HEK293 (cell line): ENCODE results near the gene LRP1.
A peak's percentile ranks its signal among the peaks of the same experiment; 100 is the strongest.

Experiments
- CTCF ChIA-PET: fragments of 350-600 bp; formaldehyde crosslinking; extraction: SDS; loops from one replicate; lab custom pipeline; 2021; ENCODE audit warnings: antibody characterized with exemption; lab: Yijun Ruan, JAX
- POLR2A ChIA-PET: fragments of 300-600 bp; formaldehyde crosslinking; extraction: SDS; loops from one replicate; lab custom pipeline; 2020; ENCODE audit warnings: antibody characterized with exemption, inconsistent platforms; lab: Yijun Ruan, JAX
- H3K27ac ChIP-seq: fragments of 200-500 bp; sonication (Bioruptor generic); 2 replicates; pipeline ENCODE4 v1.5.1; 2014; ENCODE audit warnings: low read depth, low read length, control low read depth, inconsistent platforms; ENCODE audit errors: extremely low read depth
- H3K36me3 ChIP-seq, 2 experiments: fragments of 200-500 bp in 1 of 2; sonication (Bioruptor generic) in 1 of 2; 1 replicate in 1 of 2; 2 replicates in 1 of 2; pipeline ENCODE4 v1.5.1; 2014 to 2017; ENCODE audit warnings: inconsistent platforms in 2 of 2, low read length in 2 of 2; ENCODE audit not compliant: control insufficient read depth in 2 of 2, insufficient read depth in 1 of 2
- H3K4me1 ChIP-seq: fragments of 200-500 bp; sonication (Bioruptor generic); 2 replicates; pipeline ENCODE4 v1.5.1; 2014; ENCODE audit warnings: mild to moderate bottlenecking, low read length, inconsistent platforms; ENCODE audit not compliant: control insufficient read depth, insufficient read depth
- H3K4me3 ChIP-seq: 2 replicates; pipeline ENCODE4 v1.5.1; 2011; ENCODE audit warnings: low read depth, mild to moderate bottlenecking, control low read depth, low read length, moderate library complexity
- H3K9me3 ChIP-seq: fragments of 200-500 bp; sonication (Bioruptor generic); 2 replicates; pipeline ENCODE4 v1.5.1; 2014; ENCODE audit warnings: low read depth, low read length, inconsistent platforms; ENCODE audit not compliant: control insufficient read depth, insufficient read depth
- GFI1B ChIP-seq: fragments of 450-650 bp; formaldehyde crosslinking; IDR thresholded peaks from 2 replicates; pipeline ENCODE4 v1.5.1; 2016; ENCODE audit warnings: missing biosample characterization, missing genetic modification characterization
- GLIS2 ChIP-seq: fragments of 450-650 bp; formaldehyde crosslinking; IDR thresholded peaks from 2 replicates; pipeline ENCODE4 v1.5.1; 2016; ENCODE audit warnings: missing biosample characterization, missing genetic modification characterization
- KLF7 ChIP-seq: fragments of 450-650 bp; formaldehyde crosslinking; IDR thresholded peaks from 2 replicates; pipeline ENCODE4 v1.5.1; 2016; ENCODE audit warnings: missing biosample characterization, missing genetic modification characterization, borderline replicate concordance
- PRDM1 ChIP-seq: fragments of 450-650 bp; formaldehyde crosslinking; IDR thresholded peaks from 2 replicates; pipeline ENCODE4; 2016; ENCODE audit warnings: missing biosample characterization, missing genetic modification characterization
- SCRT1 ChIP-seq: fragments of 450-650 bp; formaldehyde crosslinking; IDR thresholded peaks from 2 replicates; pipeline ENCODE4 v1.5.1; 2016; ENCODE audit warnings: missing biosample characterization, missing genetic modification characterization, borderline replicate concordance
- ZNF10 ChIP-seq: fragments of 450-650 bp; formaldehyde crosslinking; IDR thresholded peaks from 2 replicates; pipeline ENCODE4 v1.5.1; 2017; ENCODE audit warnings: missing biosample characterization, missing genetic modification characterization
- ZNF121 ChIP-seq: fragments of 450-650 bp; formaldehyde crosslinking; IDR thresholded peaks from 2 replicates; pipeline ENCODE4 v1.5.1; 2016; ENCODE audit warnings: missing biosample characterization, missing genetic modification characterization
- ZNF138 ChIP-seq: fragments of 450-650 bp; formaldehyde crosslinking; IDR thresholded peaks from 2 replicates; pipeline ENCODE4 v1.5.1; 2016; ENCODE audit warnings: missing biosample characterization, missing genetic modification characterization, borderline replicate concordance
- ZNF157 ChIP-seq: fragments of 450-650 bp; formaldehyde crosslinking; IDR thresholded peaks from 2 replicates; pipeline ENCODE4 v1.5.1; 2016; ENCODE audit warnings: missing biosample characterization, missing genetic modification characterization
- ZNF239 ChIP-seq: fragments of 450-650 bp; formaldehyde crosslinking; IDR thresholded peaks from 2 replicates; pipeline ENCODE4 v1.5.1; 2016; ENCODE audit warnings: missing biosample characterization, missing genetic modification characterization
- ZNF24 ChIP-seq: fragments of 450-650 bp; formaldehyde crosslinking; IDR thresholded peaks from 2 replicates; pipeline ENCODE4 v1.5.1; 2016; ENCODE audit warnings: missing biosample characterization, missing genetic modification characterization
- ZNF248 ChIP-seq: fragments of 450-650 bp; formaldehyde crosslinking; IDR thresholded peaks from 2 replicates; pipeline ENCODE4 v1.5.1; 2017; ENCODE audit warnings: missing biosample characterization, missing genetic modification characterization
- ZNF391 ChIP-seq: fragments of 450-650 bp; formaldehyde crosslinking; IDR thresholded peaks from 2 replicates; pipeline ENCODE4 v1.5.1; 2016; ENCODE audit warnings: low read depth, missing biosample characterization, missing genetic modification characterization, borderline replicate concordance
- ZNF394 ChIP-seq: fragments of 450-650 bp; formaldehyde crosslinking; IDR thresholded peaks from 2 replicates; pipeline ENCODE4 v1.5.1; 2016; ENCODE audit warnings: missing biosample characterization, missing genetic modification characterization, mild to moderate bottlenecking, moderate library complexity, borderline replicate concordance
- ZNF600 ChIP-seq: fragments of 450-650 bp; formaldehyde crosslinking; IDR thresholded peaks from 2 replicates; pipeline ENCODE4 v1.5.1; 2016; ENCODE audit warnings: missing biosample characterization, missing genetic modification characterization
- ZNF623 ChIP-seq: fragments of 450-650 bp; formaldehyde crosslinking; IDR thresholded peaks from 2 replicates; pipeline ENCODE4 v1.5.1; 2016; ENCODE audit warnings: missing biosample characterization, missing genetic modification characterization
- ZNF624 ChIP-seq: fragments of 450-650 bp; formaldehyde crosslinking; IDR thresholded peaks from 2 replicates; pipeline ENCODE4 v1.5.1; 2017; ENCODE audit warnings: missing biosample characterization, missing genetic modification characterization
- ZNF747 ChIP-seq: fragments of 450-650 bp; formaldehyde crosslinking; IDR thresholded peaks from 2 replicates; pipeline ENCODE4 v1.5.1; 2016; ENCODE audit warnings: missing biosample characterization, missing genetic modification characterization
- ZNF76 ChIP-seq: fragments of 450-650 bp; formaldehyde crosslinking; IDR thresholded peaks from 2 replicates; pipeline ENCODE4; 2016; ENCODE audit warnings: low read depth, missing biosample characterization, missing genetic modification characterization, borderline replicate concordance
- ZNF768 ChIP-seq: fragments of 450-650 bp; formaldehyde crosslinking; IDR thresholded peaks from 2 replicates; pipeline ENCODE4 v1.5.1; 2018; ENCODE audit warnings: missing biosample characterization, mild to moderate bottlenecking, missing genetic modification characterization
- ZNF777 ChIP-seq: fragments of 450-650 bp; formaldehyde crosslinking; IDR thresholded peaks from 2 replicates; pipeline ENCODE4 v1.5.1; 2017; ENCODE audit warnings: missing biosample characterization, missing genetic modification characterization, borderline replicate concordance
- TF ChIP-seq, protein P1 (sequence below): fragments of 450-650 bp; formaldehyde crosslinking; IDR thresholded peaks from 2 replicates; pipeline ENCODE4 v1.5.1; 2016; ENCODE audit warnings: missing biosample characterization, missing genetic modification characterization
- TF ChIP-seq, protein P2 (sequence below): fragments of 450-650 bp; formaldehyde crosslinking; IDR thresholded peaks from 2 replicates; pipeline ENCODE4 v1.5.1; 2016; ENCODE audit warnings: missing biosample characterization, missing genetic modification characterization
- TF ChIP-seq, protein P3 (sequence below): fragments of 450-650 bp; formaldehyde crosslinking; IDR thresholded peaks from 2 replicates; pipeline ENCODE4 v1.5.1; 2016; ENCODE audit warnings: missing biosample characterization, missing genetic modification characterization

The LRP1 gene

DNA sequence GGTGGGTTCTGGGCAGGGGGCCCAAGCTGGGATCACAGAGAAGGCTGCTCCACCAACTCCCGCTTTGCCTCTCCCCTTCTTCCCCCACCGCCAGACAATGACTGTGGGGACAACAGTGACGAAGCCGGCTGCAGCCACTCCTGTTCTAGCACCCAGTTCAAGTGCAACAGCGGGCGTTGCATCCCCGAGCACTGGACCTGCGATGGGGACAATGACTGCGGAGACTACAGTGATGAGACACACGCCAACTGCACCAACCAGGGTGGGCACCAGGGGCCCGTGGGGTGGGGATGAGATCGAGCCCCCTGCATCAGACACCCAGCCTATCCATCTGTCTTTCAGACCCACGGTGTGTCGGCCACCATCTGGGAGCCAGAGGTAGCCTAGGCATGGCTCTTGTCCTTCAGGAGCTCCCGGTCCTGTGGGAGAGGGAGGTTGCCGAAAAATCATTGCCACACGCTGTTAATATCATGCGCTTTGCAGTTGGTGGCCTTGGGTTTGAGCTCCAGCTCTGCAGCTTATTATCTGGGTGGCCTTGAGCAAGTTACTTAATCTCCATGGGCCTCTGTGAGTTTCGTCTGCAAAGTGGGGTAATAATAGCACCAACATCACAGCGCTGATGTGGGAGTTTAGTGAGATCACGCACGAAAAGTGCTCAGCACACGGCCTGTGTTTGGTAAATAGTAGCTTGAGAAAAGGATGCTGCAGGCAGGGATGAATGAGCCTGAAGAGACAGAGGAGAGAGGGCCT, 40.9 kb downstream of the LRP1 start:
- CTCF ChIA-PET, result interaction anchor here (0.6 to 10.6 kb wide), 5 partner anchors 8 to 406 kb away, joined by 4 to 259 read pairs (median 4); partner anchors contain the start of genes HSD17B6 and LRP1
- POLR2A ChIA-PET, result interaction anchor here (1.2 kb wide), 1 partner anchor 41 kb away, joined by 3 read pairs; no protein-coding TSS in a partner anchor
- TF ChIP-seq ZNF76 (tag by site-specific recombination) (no peak), ZNF747 (tag by site-specific recombination) (no peak), GFI1B (tag by site-specific recombination) (no peak), ZNF394 (tag by site-specific recombination) (no peak)
- no peak overlapping the region for H3K4me3 ChIP-seq
- peaks cover 0 to 87% of the 10 kb centered on the region in 2 experiments; a peak in 2 of 3 replicates for H3K36me3 ChIP-seq
- H3K4me1 ChIP-seq, result no peaks in the 10 kb centered on the region
- no peaks in the 10 kb centered on the region for H3K9me3 ChIP-seq
- no peak overlapping the region for H3K27ac ChIP-seq

DNA sequence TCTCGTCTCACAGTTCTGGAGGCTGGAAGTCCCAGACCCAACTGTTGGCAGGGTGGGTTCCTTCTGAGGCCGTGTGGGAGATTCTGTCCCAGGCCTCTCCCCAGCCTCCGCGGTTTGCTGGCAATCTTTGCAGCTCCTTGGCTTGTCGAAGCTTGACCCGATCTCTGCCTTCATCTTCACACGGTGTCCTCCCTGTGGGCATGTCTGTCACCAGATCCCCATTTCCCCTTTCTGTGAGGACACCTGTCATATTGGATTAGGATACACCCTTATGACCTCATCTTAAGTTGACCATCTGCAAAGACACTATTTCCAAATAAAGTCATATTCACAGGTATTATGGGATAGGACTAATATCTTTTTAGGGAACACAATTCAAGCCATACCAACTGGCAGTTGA, 41.7 kb downstream of the LRP1 start:
- no peak overlapping the region for H3K27ac ChIP-seq
- TF ChIP-seq ZNF239 (no peak), ZNF624 (tag by site-specific recombination) (no peak), ZNF157 (tag by site-specific recombination) (no peak)
- ChIA-PET POLR2A (interaction anchor here (1.2 kb wide), 1 partner anchor 42 kb away, joined by 3 read pairs; no protein-coding TSS in a partner anchor), CTCF (interaction anchor here (0.6 to 10.6 kb wide), 5 partner anchors 9 to 407 kb away, joined by 3 to 259 read pairs (median 4); partner anchors contain the start of genes HSD17B6 and LRP1)
- H3K9me3 ChIP-seq, result no peaks in the 10 kb centered on the region
- H3K36me3 ChIP-seq, result peaks cover 0 to 80% of the 10 kb centered on the region in 2 experiments; a peak in 1 of 3 replicates
- H3K4me1 ChIP-seq, result no peaks in the 10 kb centered on the region
- H3K4me3 ChIP-seq, result no peak overlapping the region

DNA sequence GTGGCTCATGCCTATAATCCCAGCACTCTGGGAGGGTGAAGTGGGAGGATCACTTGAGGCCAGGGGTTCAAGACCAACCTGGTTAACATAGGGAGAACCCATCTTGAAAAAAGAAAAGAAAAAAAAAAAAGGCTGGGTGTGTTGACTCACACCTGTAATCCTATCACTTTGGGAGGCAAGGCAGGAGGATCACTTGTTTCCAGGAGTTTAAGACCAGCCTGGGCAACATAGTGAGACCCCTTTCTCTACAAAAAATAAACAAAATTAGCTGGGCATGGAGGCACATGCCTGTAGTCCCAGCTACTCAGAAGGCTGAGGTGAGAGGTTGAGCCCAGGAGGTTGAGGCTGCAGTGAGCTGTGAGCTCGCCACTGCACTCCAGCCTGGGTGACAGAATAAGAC, 42.1 kb downstream of the LRP1 start:
- H3K9me3 ChIP-seq, result no peaks in the 10 kb centered on the region
- peaks cover 0 to 78% of the 10 kb centered on the region in 2 experiments; a peak in 1 of 3 replicates for H3K36me3 ChIP-seq
- POLR2A ChIA-PET, result no interaction called here
- H3K4me3 ChIP-seq, result no peak overlapping the region
- CTCF ChIA-PET, result interaction anchor here (1.1 to 10.6 kb wide), 3 partner anchors 15 to 46 kb away, joined by 3 to 259 read pairs (median 120); partner anchors contain the start of gene LRP1
- TF ChIP-seq ZNF121 (peak; percentile 45; the same call in 1 of the 2 replicates), ZNF248 (tag by site-specific recombination) (no peak)
- H3K4me1 ChIP-seq, result no peaks in the 10 kb centered on the region
- no peak overlapping the region for H3K27ac ChIP-seq

DNA sequence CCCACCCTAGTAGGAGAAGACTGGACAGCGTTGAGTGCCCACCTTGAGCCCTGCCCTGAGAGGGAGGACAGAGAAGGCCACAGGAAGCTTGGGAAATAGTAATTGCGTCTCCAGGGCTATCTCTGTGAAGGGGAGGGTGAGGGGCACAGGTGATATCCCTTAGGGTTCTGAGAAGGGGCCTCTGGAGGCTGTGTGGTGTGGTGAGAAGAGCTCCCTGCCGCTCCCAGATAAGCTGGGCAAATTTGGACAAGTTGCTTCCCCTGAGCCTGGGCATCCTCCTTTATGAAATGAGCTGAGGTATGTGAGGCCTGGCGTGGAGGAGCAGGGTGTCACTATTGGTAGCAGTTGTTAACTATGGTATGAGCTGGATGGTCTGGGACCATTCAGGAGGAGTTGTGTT, 42.6 kb downstream of the LRP1 start:
- ChIA-PET POLR2A (no interaction called here), CTCF (interaction anchor here (0.5 to 10.6 kb wide), 6 partner anchors 14 to 154 kb away, joined by 3 to 259 read pairs (median 4); partner anchors contain the start of gene LRP1)
- Histone ChIP-seq H3K36me3 (peaks cover 0 to 78% of the 10 kb centered on the region in 2 experiments; a peak in 1 of 3 replicates), H3K4me1 (no peaks in the 10 kb centered on the region), H3K9me3 (no peaks in the 10 kb centered on the region), H3K27ac (no peak overlapping the region), H3K4me3 (no peak overlapping the region)
- TF ChIP-seq ZNF24 (tag by site-specific recombination) (no peak), ZNF777 (no peak), ZNF600 (tag by site-specific recombination) (no peak), ZNF623 (no peak), SCRT1 (tag by site-specific recombination) (no peak), KLF7 (tag by site-specific recombination) (no peak), ZNF10 (no peak), PRDM1 (tag by site-specific recombination) (no peak), ZNF768 (tag by site-specific recombination) (no peak), GLIS2 (tag by site-specific recombination) (no peak), ZNF391 (no peak), ZNF138 (tag by site-specific recombination) (no peak)
- TF ChIP-seq, protein P1, sequence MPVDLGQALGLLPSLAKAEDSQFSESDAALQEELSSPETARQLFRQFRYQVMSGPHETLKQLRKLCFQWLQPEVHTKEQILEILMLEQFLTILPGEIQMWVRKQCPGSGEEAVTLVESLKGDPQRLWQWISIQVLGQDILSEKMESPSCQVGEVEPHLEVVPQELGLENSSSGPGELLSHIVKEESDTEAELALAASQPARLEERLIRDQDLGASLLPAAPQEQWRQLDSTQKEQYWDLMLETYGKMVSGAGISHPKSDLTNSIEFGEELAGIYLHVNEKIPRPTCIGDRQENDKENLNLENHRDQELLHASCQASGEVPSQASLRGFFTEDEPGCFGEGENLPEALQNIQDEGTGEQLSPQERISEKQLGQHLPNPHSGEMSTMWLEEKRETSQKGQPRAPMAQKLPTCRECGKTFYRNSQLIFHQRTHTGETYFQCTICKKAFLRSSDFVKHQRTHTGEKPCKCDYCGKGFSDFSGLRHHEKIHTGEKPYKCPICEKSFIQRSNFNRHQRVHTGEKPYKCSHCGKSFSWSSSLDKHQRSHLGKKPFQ (tag by site-specific recombination), result no peak
- TF ChIP-seq, protein P2, sequence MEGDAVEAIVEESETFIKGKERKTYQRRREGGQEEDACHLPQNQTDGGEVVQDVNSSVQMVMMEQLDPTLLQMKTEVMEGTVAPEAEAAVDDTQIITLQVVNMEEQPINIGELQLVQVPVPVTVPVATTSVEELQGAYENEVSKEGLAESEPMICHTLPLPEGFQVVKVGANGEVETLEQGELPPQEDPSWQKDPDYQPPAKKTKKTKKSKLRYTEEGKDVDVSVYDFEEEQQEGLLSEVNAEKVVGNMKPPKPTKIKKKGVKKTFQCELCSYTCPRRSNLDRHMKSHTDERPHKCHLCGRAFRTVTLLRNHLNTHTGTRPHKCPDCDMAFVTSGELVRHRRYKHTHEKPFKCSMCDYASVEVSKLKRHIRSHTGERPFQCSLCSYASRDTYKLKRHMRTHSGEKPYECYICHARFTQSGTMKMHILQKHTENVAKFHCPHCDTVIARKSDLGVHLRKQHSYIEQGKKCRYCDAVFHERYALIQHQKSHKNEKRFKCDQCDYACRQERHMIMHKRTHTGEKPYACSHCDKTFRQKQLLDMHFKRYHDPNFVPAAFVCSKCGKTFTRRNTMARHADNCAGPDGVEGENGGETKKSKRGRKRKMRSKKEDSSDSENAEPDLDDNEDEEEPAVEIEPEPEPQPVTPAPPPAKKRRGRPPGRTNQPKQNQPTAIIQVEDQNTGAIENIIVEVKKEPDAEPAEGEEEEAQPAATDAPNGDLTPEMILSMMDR (tag by site-specific recombination), result no peak
- TF ChIP-seq, protein P3, sequence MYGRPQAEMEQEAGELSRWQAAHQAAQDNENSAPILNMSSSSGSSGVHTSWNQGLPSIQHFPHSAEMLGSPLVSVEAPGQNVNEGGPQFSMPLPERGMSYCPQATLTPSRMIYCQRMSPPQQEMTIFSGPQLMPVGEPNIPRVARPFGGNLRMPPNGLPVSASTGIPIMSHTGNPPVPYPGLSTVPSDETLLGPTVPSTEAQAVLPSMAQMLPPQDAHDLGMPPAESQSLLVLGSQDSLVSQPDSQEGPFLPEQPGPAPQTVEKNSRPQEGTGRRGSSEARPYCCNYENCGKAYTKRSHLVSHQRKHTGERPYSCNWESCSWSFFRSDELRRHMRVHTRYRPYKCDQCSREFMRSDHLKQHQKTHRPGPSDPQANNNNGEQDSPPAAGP (tag by site-specific recombination), result no peak
